HepG2 (cell line): ENCODE results near the gene CXCR2.

Experiments used
- BCL6 ChIP-seq: IDR thresholded peaks from 2 replicates; pipeline ENCODE4 v1.6.1; 2016; ENCODE audit warnings: missing genetic modification reagents, missing compliant biosample characterization
- CTCF ChIP-seq: sonication (generic); formaldehyde crosslinking; IDR thresholded peaks from 2 replicates; pipeline ENCODE4 v1.5.0; 2020; ENCODE audit warnings: mild to moderate bottlenecking, missing genetic modification reagents, moderate library complexity
- DDIT3 ChIP-seq: sonication (generic); formaldehyde crosslinking; IDR thresholded peaks from 2 replicates; pipeline ENCODE4 v1.4.0; 2020; ENCODE audit warnings: mild to moderate bottlenecking, missing genetic modification reagents
- EP300 ChIP-seq, 3 experiments: sonication (generic) in 1 of 3; formaldehyde crosslinking in 1 of 3; IDR thresholded peaks; 2 replicates each; pipeline versions ENCODE4 v1.5.1 to v1.6.1; 2011 to 2020; ENCODE audit warnings: low read depth in 2 of 3, low read length in 2 of 3, borderline replicate concordance in 1 of 3, improper control_type of control experiment in 1 of 3, mild to moderate bottlenecking in 1 of 3, missing genetic modification reagents in 1 of 3, moderate library complexity in 1 of 3
- ESRRA ChIP-seq: sonication (generic); formaldehyde crosslinking; IDR thresholded peaks from 2 replicates; pipeline ENCODE4 v1.5.1; 2020; ENCODE audit warnings: mild to moderate bottlenecking, low read depth, missing genetic modification reagents
- IRF1 ChIP-seq: sonication (generic); formaldehyde crosslinking; IDR thresholded peaks from 2 replicates; pipeline ENCODE4 v1.4.0; 2020; ENCODE audit warnings: low read depth, mild to moderate bottlenecking, missing genetic modification reagents
- MTA3 ChIP-seq: sonication (generic); formaldehyde crosslinking; IDR thresholded peaks from 2 replicates; pipeline ENCODE4 v1.4.0; 2020; ENCODE audit warnings: missing genetic modification reagents
- PLSCR1 ChIP-seq: sonication (generic); formaldehyde crosslinking; IDR thresholded peaks from 2 replicates; pipeline ENCODE4 v1.5.0; 2020; ENCODE audit warnings: missing genetic modification reagents, mild to moderate bottlenecking, borderline replicate concordance
- PRDM15 ChIP-seq: sonication (generic); formaldehyde crosslinking; IDR thresholded peaks from 2 replicates; pipeline ENCODE4 v1.4.0; 2020; ENCODE audit warnings: missing genetic modification reagents
- REPIN1 ChIP-seq: sonication (generic); formaldehyde crosslinking; IDR thresholded peaks from 2 replicates; pipeline ENCODE4 v1.8.0; 2022; ENCODE audit warnings: missing genetic modification reagents, low read depth, mild to moderate bottlenecking, borderline replicate concordance
- ZHX1 ChIP-seq: sonication (generic); formaldehyde crosslinking; IDR thresholded peaks from 2 replicates; pipeline ENCODE4 v1.8.1; 2022; ENCODE audit warnings: low read depth, mild to moderate bottlenecking, missing genetic modification reagents
- ZNF354B ChIP-seq: sonication (generic); formaldehyde crosslinking; IDR thresholded peaks from 2 replicates; pipeline ENCODE4 v1.8.0; 2022; ENCODE audit warnings: mild to moderate bottlenecking, missing genetic modification reagents

- TF ChIP-seq IRF1 (CRISPR knock-in tag): no peak
- no peak for TF ChIP-seq DDIT3 (CRISPR knock-in tag)
- TF ChIP-seq EP300 (IDR thresholded peaks at IDR 0.05; ENCODE audit: low read depth in 2 of 2, low read length in 2 of 2): no peak
- TF ChIP-seq EP300 (CRISPR knock-in tag; IDR thresholded peaks at IDR 0.05; ENCODE audit: borderline replicate concordance): no peak
- no peak for TF ChIP-seq REPIN1 (CRISPR knock-in tag)
- TF ChIP-seq PLSCR1 (CRISPR knock-in tag): no peak
- no peak for TF ChIP-seq ESRRA
- no peak for TF ChIP-seq ZNF354B
- no peak for TF ChIP-seq CTCF (CRISPR knock-in tag)
- TF ChIP-seq PRDM15: no peak
- no peak for TF ChIP-seq MTA3
- no peak for TF ChIP-seq ZHX1
- no peak for TF ChIP-seq BCL6
Observed at GRCh38 chr2:218086478-218086877, 39.4 kb upstream of the CXCR2 start.
